ENCODE data around the gene TMC4. TPM values are rescaled to one million over a fixed set of nuclear protein-coding genes. Genes with fewer than 3 reads are reported as not detected.

The TMC4 gene
- total RNA-seq, 1 donor from 2014 or later, result 7.1 TPM

GRCh38 chr19:54137699-54138488 is 35.1 kb downstream of the TMC4 start, which contains the start of gene CNOT3:
Gene CNOT3 (plus strand): TSS chr19:54137762. CDS start chr19:54142979, 5,217 bp downstream.
- no peaks in the 10 kb centered on the region for H3K27me3 ChIP-seq
- peaks cover 2 to 10% of the 10 kb centered on the region in 2 donors for H3K36me3 ChIP-seq
- peaks cover 0 to 15% of the 10 kb centered on the region in 2 donors for H3K4me1 ChIP-seq
- intact Hi-C loops (cut with DNase I), result loop anchor here (1.0 kb wide), 7 partner anchors 21 to 326 kb away; partner anchors contain the start of genes LENG1, LENG8, MYADM and NDUFA3
- DNase-seq (ENCODE audit: low spot score in 2 of 2), result no peak
- peak within 1 kb of the TSS; percentile 95 to 98 for H3K4me3 ChIP-seq
- H3K27ac ChIP-seq, result peak within 1 kb of the TSS; percentile 96 to 98
- TF ChIP-seq CTCF (IDR thresholded peaks at IDR 0.05), result no peak
- no peaks in the 10 kb centered on the region for H3K9me3 ChIP-seq

- Histone ChIP-seq H3K27ac (peak overlapping the region; percentile 96 to 98), H3K9me3 (no peaks in the 10 kb centered on the region), H3K4me3 (peak overlapping the region; percentile 95 to 98), H3K4me1 (peaks cover 0 to 15% of the 10 kb centered on the region in 2 donors), H3K27me3 (no peaks in the 10 kb centered on the region), H3K36me3 (peaks cover 0 to 7% of the 10 kb centered on the region in 2 donors)
- no peak for TF ChIP-seq CTCF (IDR thresholded peaks at IDR 0.05)
- peak; percentile 100 for DNase-seq (ENCODE audit: low spot score in 2 of 2)
- intact Hi-C loops (cut with DNase I), result loop anchor here (1.0 kb wide), 7 partner anchors 22 to 327 kb away; partner anchors contain the start of genes LENG1, LENG8, MYADM and NDUFA3
Observed at GRCh38 chr19:54136864-54137698, 35.9 kb downstream of the TMC4 start.

DNA sequence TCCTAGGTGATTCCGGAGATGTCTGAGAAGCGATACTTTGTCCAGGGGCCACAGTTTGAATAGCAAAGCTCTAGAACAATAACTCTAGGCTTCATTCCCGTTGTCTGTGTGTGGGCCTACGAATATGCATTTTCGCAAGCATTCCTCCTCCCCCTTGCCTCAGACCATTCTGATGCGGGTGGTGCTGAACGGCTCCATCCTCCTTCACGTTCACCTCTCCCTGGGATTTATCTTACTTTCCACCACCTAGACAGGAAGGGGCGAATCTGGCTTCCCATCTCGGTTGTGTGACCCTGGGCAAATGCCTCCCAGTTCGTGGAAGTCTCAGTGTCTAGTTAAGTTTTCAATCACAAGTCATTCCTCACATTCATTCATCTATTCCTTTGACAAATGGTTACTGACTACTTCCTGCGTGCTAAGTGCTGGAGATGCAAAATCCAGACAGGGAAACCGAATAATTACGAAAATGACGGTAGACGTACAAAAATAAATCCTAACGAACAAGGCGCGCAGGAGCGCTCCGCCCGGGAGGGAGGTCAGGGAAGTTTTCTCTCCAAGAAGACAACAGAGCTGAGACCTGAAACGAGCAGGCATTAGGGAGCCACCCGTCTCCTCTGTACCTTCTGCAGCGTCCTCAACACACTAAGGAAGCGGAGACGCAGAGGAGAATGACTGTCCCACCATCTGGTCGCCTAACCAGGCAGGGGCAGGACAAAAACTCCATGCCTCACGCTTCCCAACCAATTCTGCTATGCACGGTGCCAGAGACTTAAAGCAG is 36.7 kb downstream of the TMC4 start:
- H3K27me3 ChIP-seq, result no peaks in the 10 kb centered on the region
- no peaks in the 10 kb centered on the region for H3K9me3 ChIP-seq
- peak overlapping the region; percentile 61 to 64 for H3K4me3 ChIP-seq
- intact Hi-C loops (cut with DNase I), result no loop called here
- TF ChIP-seq CTCF (IDR thresholded peaks at IDR 0.05), result no peak
- H3K27ac ChIP-seq, result peak overlapping the region; percentile 59 to 67
- peaks cover 7 to 14% of the 10 kb centered on the region in 2 donors for H3K36me3 ChIP-seq
- DNase-seq (ENCODE audit: low spot score in 2 of 2), result no peak
- peaks cover 0 to 15% of the 10 kb centered on the region in 2 donors for H3K4me1 ChIP-seq

DNA sequence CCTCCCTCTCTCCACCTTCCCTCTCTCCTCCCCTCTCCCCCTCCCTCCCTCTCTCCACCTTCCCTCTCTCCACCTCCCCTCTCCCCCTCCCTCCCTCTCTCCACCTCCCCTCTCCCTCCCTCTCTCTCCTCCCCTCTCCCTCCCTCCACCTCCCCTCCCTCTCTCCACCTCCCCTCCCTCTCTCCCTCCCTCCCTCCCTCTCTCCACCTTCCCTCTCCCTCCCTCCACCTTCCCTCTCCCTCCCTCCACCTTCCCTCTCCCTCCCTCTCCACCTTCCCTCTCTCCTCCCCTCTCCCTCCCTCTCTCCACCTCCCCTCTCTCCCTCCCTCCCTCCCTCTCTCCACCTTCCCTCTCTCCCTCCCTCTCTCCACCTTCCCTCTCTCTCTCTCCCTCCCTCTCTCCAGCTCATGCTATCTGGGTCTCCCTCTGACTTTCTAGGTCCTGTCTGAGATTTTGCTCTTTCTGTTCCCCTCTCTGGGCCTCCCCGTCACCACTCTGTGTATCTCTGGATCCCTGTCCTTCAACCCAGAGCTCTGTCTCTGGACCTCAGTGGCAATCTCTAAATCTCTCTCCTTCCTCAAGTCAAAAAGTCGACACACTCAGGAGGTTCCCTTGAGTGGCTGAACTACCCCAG is 38.9 kb downstream of the TMC4 start:
- H3K4me1 ChIP-seq, result peaks cover 0 to 10% of the 10 kb centered on the region in 2 donors
- no peak for DNase-seq (ENCODE audit: low spot score in 2 of 2)
- H3K27me3 ChIP-seq, result no peaks in the 10 kb centered on the region
- no peak overlapping the region for H3K4me3 ChIP-seq
- TF ChIP-seq CTCF (IDR thresholded peaks at IDR 0.05), result no peak
- H3K9me3 ChIP-seq, result no peaks in the 10 kb centered on the region
- intact Hi-C loops (cut with DNase I), result no loop called here
- no peak overlapping the region for H3K27ac ChIP-seq
- peaks cover 17 to 31% of the 10 kb centered on the region in 2 donors for H3K36me3 ChIP-seq
